Brain pericyte (primary cell): ENCODE data around the gene ANKRD36.
A peak's percentile ranks its signal among the peaks of the same experiment; 100 is the strongest.
"Not testable (repeated sequence)": the region's sequence is repeated elsewhere in the genome, so short reads cannot be mapped to it uniquely, and the experiment has no call there.

ENCODE experiments used
- DNase-seq: peaks from one replicate; pipeline ENCODE4 v3.0.0-alpha.2; 2012; ENCODE audit warnings: low read depth, low spot score

ANKRD36 gene

GRCh38 chr2:97113882-97114255 is 916 bp downstream of the ANKRD36 start:
- DNase-seq = not testable (repeated sequence)

- DNase-seq = not testable (repeated sequence)
Measured at GRCh38 chr2:97129090-97129489, 16.1 kb downstream of the ANKRD36 start.

GRCh38 chr2:97144016-97144415 is 31.1 kb downstream of the ANKRD36 start:
- not testable (repeated sequence) for DNase-seq

- DNase-seq = not testable (repeated sequence)
Measured at GRCh38 chr2:97166548-97166947, 53.6 kb downstream of the ANKRD36 start.

- DNase-seq = not testable (repeated sequence)
Measured at GRCh38 chr2:97167938-97168337, 55.0 kb downstream of the ANKRD36 start.

- not testable (repeated sequence) for DNase-seq
Measured at GRCh38 chr2:97168583-97168982, 55.6 kb downstream of the ANKRD36 start.

- DNase-seq = not testable (repeated sequence)
Measured at GRCh38 chr2:97180391-97180790, 67.4 kb downstream of the ANKRD36 start.

GRCh38 chr2:97195349-97195748 is 82.4 kb downstream of the ANKRD36 start:
- DNase-seq = peak; percentile 22

- DNase-seq = not testable (repeated sequence)
Measured at GRCh38 chr2:97197251-97197650, 84.3 kb downstream of the ANKRD36 start.

- DNase-seq = not testable (repeated sequence)
Measured at GRCh38 chr2:97200887-97201286, 87.9 kb downstream of the ANKRD36 start.

- DNase-seq = not testable (repeated sequence)
Measured at GRCh38 chr2:97202643-97203250, 89.8 kb downstream of the ANKRD36 start.

- no peak for DNase-seq
Measured at GRCh38 chr2:97210325-97210724, 97.4 kb downstream of the ANKRD36 start.

GRCh38 chr2:97215025-97215424 is 102.1 kb downstream of the ANKRD36 start:
- not testable (repeated sequence) for DNase-seq

- not testable (repeated sequence) for DNase-seq
Measured at GRCh38 chr2:97230848-97231585, 118.1 kb downstream of the ANKRD36 start.

GRCh38 chr2:97232981-97233380 is 120.0 kb downstream of the ANKRD36 start:
- DNase-seq = not testable (repeated sequence)

- not testable (repeated sequence) for DNase-seq
Measured at GRCh38 chr2:97233660-97234295, 120.8 kb downstream of the ANKRD36 start.

- not testable (repeated sequence) for DNase-seq
Measured at GRCh38 chr2:97261192-97261591, 148.2 kb downstream of the ANKRD36 start.

- DNase-seq = not testable (repeated sequence)
Measured at GRCh38 chr2:97266449-97266848, 153.5 kb downstream of the ANKRD36 start.

- DNase-seq = no peak
Measured at GRCh38 chr2:97267411-97268074, 154.6 kb downstream of the ANKRD36 start.

- DNase-seq = not testable (repeated sequence)
Measured at GRCh38 chr2:97268075-97268591, 155.2 kb downstream of the ANKRD36 start.

GRCh38 chr2:97276232-97276798 is 163.4 kb downstream of the ANKRD36 start:
- not testable (repeated sequence) for DNase-seq
